ENCODE data around the gene PTPRG.

The PTPRG gene

GRCh38 chr3:61943975-61944374 lies 382.6 kb downstream of the PTPRG start:
- no peak for DNase-seq

- no peak for DNase-seq
These were observed 383.4 kb downstream of the PTPRG start for GRCh38 chr3:61944726-61945125.

GRCh38 chr3:61945657-61946056 lies 384.3 kb downstream of the PTPRG start:
- DNase-seq, result no peak

- DNase-seq, result no peak
These were observed 385.4 kb downstream of the PTPRG start for GRCh38 chr3:61946570-61947324.

DNA sequence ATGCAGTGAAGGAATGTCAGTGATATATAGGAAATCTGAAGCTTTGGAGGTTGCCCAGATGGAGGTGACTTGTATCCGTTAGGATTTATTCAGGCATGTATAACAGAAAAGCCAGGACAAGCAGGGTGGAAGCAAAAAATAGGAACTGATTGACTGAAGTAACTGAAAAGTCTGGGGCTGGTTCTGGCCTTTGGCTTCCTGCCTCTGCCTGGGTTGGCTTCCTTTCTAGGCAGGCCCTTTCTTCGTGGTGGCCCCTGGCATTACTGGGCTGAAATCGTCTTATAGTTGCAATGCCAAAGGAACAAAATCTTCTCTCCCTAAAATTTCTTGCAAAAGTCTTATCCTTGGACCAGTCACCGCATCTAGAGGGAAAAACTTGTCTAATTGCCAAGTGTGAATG lies 386.1 kb downstream of the PTPRG start:
- no peak for DNase-seq

DNA sequence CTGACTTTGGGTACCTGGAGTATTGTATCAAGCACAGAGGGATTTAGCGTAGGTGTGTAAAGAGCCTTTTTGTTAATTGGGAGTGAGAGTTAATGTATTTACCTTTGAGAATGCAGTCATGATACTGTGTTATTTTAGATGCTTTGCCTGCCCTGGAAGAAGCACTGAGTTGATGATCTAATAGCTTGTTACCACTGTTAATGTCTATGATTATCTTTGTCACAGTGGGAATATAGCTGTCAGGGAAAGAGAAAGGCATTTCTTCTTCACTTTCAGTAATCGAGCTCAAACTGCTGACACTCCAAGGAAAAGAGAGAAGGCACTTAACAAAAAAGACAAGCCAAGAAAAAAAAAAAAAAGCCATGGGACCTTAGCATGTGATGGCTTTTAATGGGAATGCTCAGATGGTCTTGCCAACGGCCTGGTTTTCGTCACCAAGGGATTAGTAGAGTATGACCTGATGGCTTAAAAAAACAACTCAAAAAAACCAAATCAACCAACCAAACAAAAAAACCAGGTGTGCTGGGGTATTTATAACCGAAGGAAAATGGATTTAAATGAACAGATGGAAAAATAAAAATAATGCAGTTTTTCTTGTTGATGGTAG lies 387.4 kb downstream of the PTPRG start:
- DNase-seq, result no peak

GRCh38 chr3:61954097-61954540 lies 392.7 kb downstream of the PTPRG start:
- DNase-seq, result no peak

DNA sequence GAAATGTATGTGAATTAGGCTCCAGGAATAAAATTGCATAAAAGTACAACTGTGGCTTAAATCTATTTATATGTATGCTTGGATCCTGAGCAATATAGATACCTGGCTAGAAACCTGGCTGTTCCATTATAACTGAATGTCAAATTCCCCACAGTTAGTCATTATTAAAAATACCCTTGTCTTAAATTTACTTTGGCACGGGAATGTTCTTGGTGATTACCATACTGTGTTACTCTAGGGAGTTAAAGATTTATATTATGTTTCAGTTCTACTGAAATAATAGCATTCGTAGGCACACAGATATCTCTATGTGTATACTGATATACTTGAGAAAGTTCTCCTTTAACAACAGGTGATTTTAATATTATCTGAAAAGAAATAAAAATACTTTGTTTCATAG lies 394.1 kb downstream of the PTPRG start:
- no peak for DNase-seq

DNA sequence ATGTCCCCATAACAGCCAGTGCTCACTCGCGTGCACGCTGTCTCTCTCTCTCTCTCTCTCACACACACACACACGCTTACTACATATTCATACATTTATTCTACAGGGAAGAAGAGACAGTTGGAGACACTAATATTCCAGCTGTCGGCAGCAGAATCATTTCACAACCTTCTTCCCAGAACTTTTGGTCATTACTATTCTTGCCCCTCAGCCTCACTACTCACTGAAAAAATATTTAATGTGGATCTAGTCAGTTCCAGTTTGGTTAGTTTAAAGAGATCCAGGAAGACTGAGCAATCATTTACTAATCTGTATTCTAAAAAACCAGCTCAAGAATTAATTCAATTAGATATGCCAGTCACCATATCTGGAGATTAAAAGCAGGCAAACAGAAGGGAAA lies 394.9 kb downstream of the PTPRG start:
- no peak for DNase-seq

DNA sequence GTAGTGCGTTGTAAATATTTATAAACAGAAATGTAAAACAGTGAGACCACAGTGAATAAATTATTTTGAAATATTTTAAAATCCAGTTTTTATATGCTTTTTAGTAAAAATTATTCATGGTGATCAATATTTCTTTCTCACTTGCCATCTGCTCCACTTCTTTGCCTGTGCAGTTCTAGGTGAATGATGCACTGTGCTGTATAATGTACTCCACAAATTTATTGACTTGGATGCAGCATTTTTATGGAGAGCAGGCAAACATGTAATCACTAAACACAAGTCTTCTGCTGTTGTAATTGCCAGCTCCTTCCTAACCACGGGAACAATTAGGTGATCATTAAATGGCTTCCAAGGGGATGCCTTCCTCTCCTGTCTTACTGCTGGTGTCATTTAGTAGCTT lies 395.9 kb downstream of the PTPRG start:
- DNase-seq, result no peak

GRCh38 chr3:61960976-61961375 lies 399.6 kb downstream of the PTPRG start:
- no peak for DNase-seq

DNA sequence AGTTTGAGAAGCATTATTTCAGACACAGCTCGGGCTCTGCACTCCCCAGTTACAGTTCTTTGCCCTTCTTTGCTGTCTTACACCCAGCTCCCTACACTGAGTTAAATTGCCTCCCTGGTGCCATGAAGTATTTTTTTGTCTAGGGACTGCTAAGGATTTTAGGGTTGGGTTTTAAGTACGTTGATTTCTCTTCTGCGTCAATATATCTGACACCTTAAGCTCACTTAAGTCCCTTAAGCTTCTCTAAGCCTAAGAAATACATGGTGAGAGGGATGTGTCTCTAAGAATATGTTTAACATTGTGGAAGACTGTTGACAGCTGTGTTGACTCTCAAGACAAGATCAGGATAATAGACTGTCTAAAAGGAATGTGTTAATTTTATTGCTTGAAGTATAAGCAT lies 400.5 kb downstream of the PTPRG start:
- DNase-seq, result no peak

- no peak for DNase-seq
These were observed 403.2 kb downstream of the PTPRG start for GRCh38 chr3:61964566-61964965.

DNA sequence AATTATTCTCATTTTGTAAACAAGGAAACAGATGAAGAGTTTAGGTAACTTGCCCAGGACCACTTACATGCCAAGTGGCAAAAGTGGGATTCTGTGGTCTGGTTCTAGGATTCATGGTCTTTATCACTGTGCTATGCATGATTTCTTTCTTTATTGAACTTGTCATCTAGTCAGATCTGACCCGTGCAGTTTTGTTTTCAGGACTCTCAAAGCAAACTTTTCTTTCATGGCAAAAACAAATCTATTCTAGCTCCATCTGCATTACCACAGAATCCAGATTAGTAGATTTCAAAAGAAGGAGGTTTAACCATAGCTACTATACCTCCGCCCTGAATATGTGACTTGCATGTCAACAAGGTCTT lies 404.4 kb downstream of the PTPRG start:
- DNase-seq, result no peak

GRCh38 chr3:61966200-61966599 lies 404.8 kb downstream of the PTPRG start:
- no peak for DNase-seq

DNA sequence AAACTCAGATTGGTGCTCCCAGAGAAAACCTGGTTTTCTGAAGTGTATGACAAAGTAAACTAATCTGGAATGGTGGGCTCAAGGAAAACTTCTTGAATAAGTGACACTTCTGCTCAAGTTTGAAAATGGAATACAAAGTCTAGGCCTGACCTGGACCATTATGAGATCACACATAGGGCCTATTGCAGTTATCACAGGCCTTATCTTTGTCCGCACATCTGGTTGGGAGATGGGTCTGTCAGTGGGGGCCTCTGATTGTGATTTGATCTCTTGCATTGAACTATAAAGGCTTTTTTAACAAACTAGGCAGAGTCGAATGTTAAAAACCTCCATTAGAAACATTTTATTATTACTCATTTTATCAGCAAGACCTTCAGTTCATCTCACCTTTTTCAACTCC lies 405.6 kb downstream of the PTPRG start:
- DNase-seq, result no peak

GRCh38 chr3:61967937-61968336 lies 406.6 kb downstream of the PTPRG start:
- no peak for DNase-seq

GRCh38 chr3:61974662-61975061 lies 413.3 kb downstream of the PTPRG start:
- DNase-seq, result no peak

- no peak for DNase-seq
These were observed 413.8 kb downstream of the PTPRG start for GRCh38 chr3:61975199-61975598.

DNA sequence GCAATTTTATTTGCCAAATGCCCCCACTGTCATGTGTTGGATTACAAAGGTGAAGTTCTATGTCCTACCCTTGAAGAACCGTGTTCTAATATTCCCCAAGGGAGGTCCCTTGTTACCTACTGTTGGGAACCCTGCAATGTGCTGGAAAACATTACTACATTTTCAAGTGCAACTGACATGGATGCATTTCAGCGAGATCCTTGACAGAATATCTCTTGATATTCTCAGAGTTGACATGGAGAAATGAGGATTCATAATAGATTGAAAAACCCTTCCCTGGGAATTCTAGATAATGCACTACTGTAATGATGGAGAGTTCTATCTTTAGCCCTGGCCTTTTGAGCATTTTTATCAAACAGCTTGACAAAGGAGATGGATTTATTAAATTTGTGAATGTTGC lies 414.6 kb downstream of the PTPRG start:
- DNase-seq, result no peak

GRCh38 chr3:61978460-61979419 lies 417.4 kb downstream of the PTPRG start:
- DNase-seq, result no peak

DNA sequence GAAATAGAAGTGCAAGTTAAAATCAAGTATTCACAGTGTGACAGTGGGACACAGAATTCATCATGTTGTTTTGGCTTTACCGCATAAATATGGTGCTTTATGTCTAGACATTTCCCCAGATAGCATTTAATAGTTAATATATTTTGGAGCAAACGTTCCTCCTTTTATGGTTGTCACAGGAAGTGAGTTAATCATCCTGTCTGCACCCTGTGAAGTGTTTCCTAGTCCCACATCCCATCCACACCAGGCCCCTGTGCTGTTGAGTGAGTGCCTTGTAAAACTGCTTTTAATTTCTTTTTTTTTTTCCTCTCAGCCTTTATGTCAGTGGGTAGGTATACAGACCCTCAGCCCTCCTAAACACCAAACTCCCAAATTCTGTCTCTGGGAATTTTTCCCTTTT lies 418.3 kb downstream of the PTPRG start:
- DNase-seq, result no peak

- DNase-seq, result no peak
These were observed 418.7 kb downstream of the PTPRG start for GRCh38 chr3:61980041-61980440.

DNA sequence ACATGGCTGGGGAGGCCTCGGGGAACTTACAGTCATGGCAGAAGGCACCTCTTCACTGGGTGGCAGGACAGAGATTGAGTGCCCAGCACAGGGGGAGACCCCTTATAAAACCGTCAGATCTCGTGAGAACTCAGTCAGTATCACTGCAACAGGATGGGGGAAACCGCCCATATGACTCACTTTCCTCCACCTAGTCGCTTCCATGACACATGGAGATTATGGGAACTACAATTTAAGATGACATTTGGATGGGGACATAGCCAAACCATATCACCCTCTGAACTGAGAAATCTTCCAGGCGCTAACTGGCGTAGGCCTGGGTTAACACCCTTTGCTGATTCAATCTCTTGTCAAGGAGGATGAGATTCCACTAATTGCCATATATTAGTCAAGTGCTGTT lies 419.7 kb downstream of the PTPRG start:
- no peak for DNase-seq

Data from CD4-positive, alpha-beta T cell treated with Interleukin-1 beta for 1 hour (primary cell).